SHP77 (cell line): Measurements from ENCODE around the gene DOK1.

Source experiments
- DNase-seq, 2 experiments: peaks; one replicate each; lab custom pipeline; 2025; lab: John Stamatoyannopoulos, UW

DOK1 gene

DNA sequence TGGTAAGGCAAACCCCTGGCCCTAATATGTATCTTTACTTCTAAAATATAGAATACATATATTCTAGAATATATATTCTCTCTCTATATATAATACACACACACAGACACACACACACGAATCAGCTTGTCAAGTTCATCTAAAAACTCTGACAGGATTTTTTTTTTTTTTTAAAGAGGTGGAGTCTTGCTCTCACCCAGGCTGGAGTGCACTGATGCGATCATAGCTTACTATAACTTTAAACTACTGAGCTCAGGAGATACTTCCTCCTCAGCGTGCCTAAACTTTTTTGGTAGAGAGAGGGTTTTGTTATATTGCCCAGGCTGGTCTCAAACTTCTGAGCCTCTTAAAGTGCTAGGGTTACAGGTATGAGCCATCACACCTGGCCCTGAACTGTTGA lies 45.2 kb downstream of the DOK1 start:
- no peak for DNase-seq

DNA sequence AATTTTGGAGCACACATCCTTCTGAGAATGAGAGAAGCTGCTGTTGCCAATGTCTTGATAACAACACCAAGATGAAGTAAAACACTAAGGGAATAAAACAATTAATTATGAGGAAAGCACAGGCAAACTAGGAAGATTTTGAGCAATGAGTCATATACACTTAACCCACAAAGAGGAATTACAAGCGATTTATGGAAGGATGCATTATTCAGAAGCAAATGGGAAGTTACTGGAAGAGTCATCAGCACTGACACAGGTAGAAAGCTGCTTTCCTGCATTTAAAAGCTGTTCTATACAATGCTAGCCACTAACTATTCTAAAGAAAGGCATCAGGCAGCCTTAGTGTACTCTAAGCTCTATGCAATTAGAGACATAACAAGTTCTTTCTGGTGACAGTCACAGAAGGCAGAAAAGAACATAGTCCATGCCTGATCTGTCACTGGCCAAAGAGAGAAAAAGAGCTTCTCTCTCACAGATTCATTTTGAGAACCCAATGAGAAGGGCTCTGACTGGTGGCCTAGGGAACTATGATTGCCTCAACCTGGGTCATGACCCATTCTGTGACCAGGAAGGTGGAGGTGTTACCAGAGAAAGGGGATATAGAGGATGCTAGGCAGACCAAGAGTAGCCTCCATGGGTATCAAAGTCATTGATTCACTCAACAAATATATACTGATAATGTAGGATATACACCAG lies 48.2 kb downstream of the DOK1 start:
- no peak for DNase-seq

DNA sequence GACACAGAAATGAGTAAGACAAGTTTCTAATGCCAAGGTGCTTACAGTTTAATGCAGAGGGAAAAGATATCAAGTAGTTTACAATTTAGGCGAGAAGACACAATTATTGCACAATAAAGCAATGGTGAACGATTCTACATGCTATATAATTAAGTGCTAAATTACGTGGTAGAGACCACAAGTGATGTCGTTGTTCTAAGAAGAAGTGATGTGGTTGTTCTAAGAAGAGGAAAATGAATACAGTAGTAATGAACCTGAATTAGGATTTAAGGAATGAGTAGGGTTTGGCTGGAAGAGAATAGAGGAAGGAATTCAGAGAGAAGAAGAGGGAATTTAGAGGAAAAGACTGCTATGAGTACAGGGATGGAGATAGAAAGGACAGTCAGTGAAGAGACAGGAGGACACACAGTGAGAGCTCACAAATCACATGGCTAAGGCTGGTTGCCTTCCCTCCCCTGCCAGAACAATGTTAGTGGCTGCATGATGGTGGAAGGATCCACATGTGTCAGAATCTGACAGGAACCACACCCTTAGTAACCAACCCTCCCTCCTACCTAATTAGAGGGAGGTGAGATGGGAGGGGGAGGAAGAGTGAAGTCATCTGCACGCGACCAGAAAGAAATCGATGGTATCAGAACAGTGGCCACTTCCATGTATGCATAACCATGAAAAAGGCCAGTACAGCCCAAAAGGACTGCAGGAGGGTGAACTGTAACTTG lies 48.9 kb downstream of the DOK1 start:
- no peak for DNase-seq

DNA sequence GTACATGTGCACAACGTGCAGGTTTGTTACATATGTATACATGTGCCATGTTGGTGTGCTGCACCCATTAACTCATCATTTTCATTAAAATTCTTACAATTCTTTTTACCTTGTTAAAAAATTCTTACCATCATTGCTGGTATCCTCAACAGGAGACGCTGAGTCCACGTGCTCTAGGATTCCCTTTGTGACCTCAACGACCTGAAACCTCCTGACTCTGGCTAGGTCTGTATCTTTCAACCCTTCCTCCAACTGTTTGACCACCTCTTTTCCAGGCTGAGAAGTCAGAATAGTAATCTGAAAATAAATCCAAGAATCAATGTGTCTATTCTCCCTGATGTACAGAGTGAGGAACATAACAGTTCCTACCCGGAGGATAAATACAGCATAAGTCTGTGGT lies 52.4 kb downstream of the DOK1 start:
- no peak for DNase-seq
